ENCODE measurements around the gene CLDN4.

GRCh38 chr7:73838642-73839041 is 7.8 kb downstream of the CLDN4 start:
- TF ChIP-seq CTCF (IDR thresholded peaks at IDR 0.05) (no peak), POLR2A (IDR thresholded peaks at IDR 0.05) (no peak)

Measured in adrenal gland (tissue), 5 donors.